Measurements from ENCODE around the gene FOXO3.

- TF ChIP-seq POLR2A (IDR thresholded peaks at IDR 0.05) (peak; percentile 55 to 96), CTCF (IDR thresholded peaks at IDR 0.05) (no peak)
These were observed at the start of gene FOXO3 for GRCh38 chr6:108560463-108561308.

All from heart left ventricle (tissue), 13 donors.